H1 (cell line): ENCODE measurements around the gene POLR2M. TPM values are rescaled to one million over a fixed set of nuclear protein-coding genes. Genes with fewer than 3 reads are reported as not detected.

ENCODE experiments used
- CTCF ChIA-PET: fragments of 300-600 bp; sonication (Branson Sonifier 250); formaldehyde crosslinking; loops from one replicate; lab custom pipeline; 2021; ENCODE audit not compliant: partially characterized antibody; lab: Charles Lee
- POLR2A ChIA-PET: fragments of 300-600 bp; sonication (Branson Sonifier 250); formaldehyde crosslinking; loops from one replicate; lab custom pipeline; 2021; ENCODE audit warnings: inconsistent platforms; ENCODE audit not compliant: partially characterized antibody; lab: Charles Lee
- DNase-seq, 2 experiments: peaks; one replicate each; pipeline versions ENCODE4 v3.0.0 to v3.0.0-alpha.2; 2010 to 2022; ENCODE audit warnings: low spot score in 2 of 2, low read depth in 1 of 2, mixed read lengths in 1 of 2
- FAIRE-seq: peaks from 2 replicates; lab custom pipeline; 2011; peaks lifted over from hg19 to GRCh38; lab: Jason Lieb, UNC
- H2AFZ ChIP-seq: 2 replicates; pipeline ENCODE4 v1.8.1; 2012; ENCODE audit warnings: low read length, inconsistent platforms
- H2AK5ac ChIP-seq: 2 replicates; pipeline ENCODE4 v1.6.1; 2013; ENCODE audit warnings: low read depth, low read length
- H2BK120ac ChIP-seq: replicated peaks from 2 replicates; pipeline ENCODE3; 2013; ENCODE audit warnings: low read depth, low read length, inconsistent platforms
- H2BK12ac ChIP-seq: 2 replicates; pipeline ENCODE4 v1.6.1; 2013; ENCODE audit warnings: low read depth, low read length
- H2BK15ac ChIP-seq: 2 replicates; pipeline ENCODE4 v1.6.1; 2013; ENCODE audit warnings: low read length
- H2BK20ac ChIP-seq: 2 replicates; pipeline ENCODE4 v1.6.1; 2013; ENCODE audit warnings: low read length
- H2BK5ac ChIP-seq: 2 replicates; pipeline ENCODE4 v1.6.1; 2013; ENCODE audit warnings: low read depth, low read length
- H3K14ac ChIP-seq: 2 replicates; pipeline ENCODE4 v1.6.1; 2013; ENCODE audit warnings: inconsistent platforms; ENCODE audit not compliant: insufficient read length
- H3K18ac ChIP-seq: 2 replicates; pipeline ENCODE4 v1.6.1; 2013; ENCODE audit warnings: low read length; ENCODE audit errors: extremely low read depth
- H3K23ac ChIP-seq: 2 replicates; pipeline ENCODE4 v1.6.1; 2013; ENCODE audit warnings: inconsistent platforms; ENCODE audit not compliant: insufficient read length
- H3K23me2 ChIP-seq: 2 replicates; pipeline ENCODE4 v1.6.1; 2013; ENCODE audit warnings: low read depth, low read length
- H3K27ac ChIP-seq: 2 replicates; pipeline ENCODE4 v1.6.1; 2011; ENCODE audit warnings: low read depth, low read length, inconsistent platforms
- H3K27me3 ChIP-seq, 4 experiments: replicated peaks in 1 of 4; 1 replicate in 1 of 4; 2 replicates in 3 of 4; pipeline versions ENCODE4 v1.6.1 to v1.8.1; 2011 to 2013; ENCODE audit warnings: low read length in 3 of 4, mild to moderate bottlenecking in 3 of 4, inconsistent platforms in 2 of 4, mixed read lengths in 2 of 4, moderate library complexity in 1 of 4; ENCODE audit not compliant: control insufficient read depth in 3 of 4, insufficient read depth in 3 of 4; ENCODE audit errors: extremely low read depth in 1 of 4
- H3K36me3 ChIP-seq, 4 experiments: 2 replicates each; pipeline versions ENCODE4 v1.6.1 to v1.8.1; 2011 to 2013; ENCODE audit warnings: mild to moderate bottlenecking in 4 of 4, low read length in 3 of 4, moderate library complexity in 2 of 4, control low read depth in 1 of 4, inconsistent platforms in 1 of 4; ENCODE audit not compliant: insufficient read depth in 4 of 4, control insufficient read depth in 2 of 4
- H3K4ac ChIP-seq: replicated peaks from 2 replicates; pipeline ENCODE3; 2013; ENCODE audit warnings: low read length, low read depth, mixed read lengths, inconsistent platforms; ENCODE audit not compliant: insufficient read length
- H3K4me1 ChIP-seq, 4 experiments: replicated peaks in 1 of 4; 1 replicate in 1 of 4; 2 replicates in 3 of 4; pipeline versions ENCODE4 v1.6.1 to v1.8.1; 2011 to 2013; ENCODE audit warnings: low read length in 3 of 4, inconsistent platforms in 2 of 4, mixed read lengths in 1 of 4; ENCODE audit not compliant: insufficient read depth in 4 of 4, control insufficient read depth in 3 of 4
- H3K4me2 ChIP-seq, 2 experiments: 2 replicates each; pipeline versions ENCODE4 v1.6.1 to v1.8.1; 2011 to 2013; ENCODE audit warnings: low read depth in 2 of 2, low read length in 2 of 2, control low read depth in 1 of 2, inconsistent platforms in 1 of 2, mild to moderate bottlenecking in 1 of 2; ENCODE audit not compliant: insufficient read depth in 1 of 2
- H3K4me3 ChIP-seq, 4 experiments: fragments of 200-600, 300-600 bp in 1 of 4; sonication (generic), shearing (Covaris generic), sonication (Bioruptor Twin) in 1 of 4; 2 replicates each; pipeline versions ENCODE4 v1.5.1 to v1.8.1; 2011 to 2016; ENCODE audit warnings: low read length in 4 of 4, low read depth in 3 of 4, control low read depth in 2 of 4, inconsistent platforms in 2 of 4, mild to moderate bottlenecking in 2 of 4, mixed read lengths in 1 of 4, moderate library complexity in 1 of 4; ENCODE audit not compliant: insufficient read depth in 2 of 4; ENCODE audit errors: extremely low read depth in 1 of 4
- H3K56ac ChIP-seq: replicated peaks from 2 replicates; pipeline ENCODE3; 2013; ENCODE audit warnings: low read depth, mild to moderate bottlenecking, mixed read lengths, low read length, inconsistent platforms; ENCODE audit not compliant: insufficient read length
- H3K79me1 ChIP-seq: 2 replicates; pipeline ENCODE4 v1.6.1; 2013; ENCODE audit warnings: low read depth, low read length, control low read depth
- H3K79me2 ChIP-seq, 2 experiments: 2 replicates each; pipeline versions ENCODE4 v1.6.1 to v1.8.1; 2012 to 2013; ENCODE audit warnings: low read length in 2 of 2, mild to moderate bottlenecking in 2 of 2, inconsistent platforms in 1 of 2; ENCODE audit not compliant: insufficient read depth in 2 of 2, control insufficient read depth in 1 of 2
- H3K9ac ChIP-seq, 4 experiments: replicated peaks in 1 of 4; 1 replicate in 1 of 4; 2 replicates in 3 of 4; pipeline versions ENCODE4 v1.6.1 to v1.8.1; 2011 to 2013; ENCODE audit warnings: low read depth in 3 of 4, low read length in 3 of 4, control low read depth in 2 of 4, mild to moderate bottlenecking in 2 of 4, moderate library complexity in 2 of 4, inconsistent platforms in 1 of 4; ENCODE audit errors: extremely low read depth in 1 of 4
- H3K9me3 ChIP-seq, 2 experiments: 2 replicates each; pipeline versions ENCODE4 v1.6.1 to v1.8.1; 2012 to 2013; ENCODE audit warnings: mild to moderate bottlenecking in 2 of 2, moderate library complexity in 2 of 2, control low read depth in 1 of 2, inconsistent platforms in 1 of 2, low read depth in 1 of 2, low read length in 1 of 2, mixed read lengths in 1 of 2; ENCODE audit not compliant: insufficient read depth in 2 of 2
- H4K20me1 ChIP-seq, 2 experiments: replicated peaks in 1 of 2; 2 replicates each; pipeline versions ENCODE3 to v1.8.1; 2011 to 2013; ENCODE audit warnings: inconsistent platforms in 2 of 2, low read length in 2 of 2, mild to moderate bottlenecking in 1 of 2; ENCODE audit not compliant: insufficient read depth in 2 of 2, control insufficient read depth in 1 of 2
- H4K5ac ChIP-seq: 2 replicates; pipeline ENCODE4 v1.6.1; 2013; ENCODE audit warnings: low read length, low read depth, mixed read lengths, inconsistent platforms; ENCODE audit not compliant: insufficient read length
- H4K8ac ChIP-seq: 2 replicates; pipeline ENCODE4 v1.8.0; 2013; ENCODE audit warnings: mild to moderate bottlenecking, moderate library complexity, low read length, inconsistent platforms; ENCODE audit not compliant: insufficient read depth; ENCODE audit errors: extremely low read depth
- H4K91ac ChIP-seq: replicated peaks from 2 replicates; pipeline ENCODE3; 2013; ENCODE audit warnings: low read length, mixed read lengths, inconsistent platforms; ENCODE audit not compliant: insufficient read length
- ASH2L ChIP-seq: fragments of 200-600, 300-600 bp; sonication (generic); IDR thresholded peaks from one replicate; pipeline ENCODE4 v1.7.1; 2017; ENCODE audit warnings: low read length
- KDM4A ChIP-seq: IDR thresholded peaks from one replicate; pipeline ENCODE4 v1.7.1; 2012; ENCODE audit warnings: low read depth, mild to moderate bottlenecking, moderate library complexity, low read length, inconsistent platforms; ENCODE audit not compliant: severe bottlenecking
- RAD21 ChIP-seq, 2 experiments: IDR thresholded peaks in 1 of 2; conservative IDR thresholded peaks in 1 of 2; 2 replicates each; pipeline ENCODE4 v1.6.1; 2011; ENCODE audit warnings: low read depth in 2 of 2, low read length in 2 of 2, improper control_type of control experiment in 1 of 2, inconsistent platforms in 1 of 2, mild to moderate bottlenecking in 1 of 2, moderate library complexity in 1 of 2
- RFX5 ChIP-seq: IDR thresholded peaks from 2 replicates; pipeline ENCODE4 v1.6.1; 2011; ENCODE audit warnings: low read depth, low read length, improper control_type of control experiment, borderline replicate concordance
- WGBS, 2 experiments: shearing (Covaris generic) in 1 of 2; methylation state at CpG; one replicate each; pipeline versions ENCODE4 v1.1.6 to v1.1.7; 2013 to 2015; ENCODE audit warnings: low lambda C conversion rate in 2 of 2, mixed read lengths in 2 of 2, inconsistent platforms in 1 of 2, low coverage in 1 of 2, missing lambda C conversion rate in 1 of 2; ENCODE audit not compliant: insufficient replicate concordance in 2 of 2, insufficient coverage in 1 of 2, insufficient read length in 1 of 2; ENCODE audit errors: extremely low coverage in 1 of 2, missing lambda C conversion rate in 1 of 2; 5-methylcytosine and 5-hydroxymethylcytosine counted together
- polyA plus RNA-seq, 7 experiments: library from polyadenylated mRNA; depleted of rRNA in 3 of 7; stranded (reverse) in 5 of 7; unstranded in 2 of 7; fragments of >200 nt in 5 of 7; fragments of 200-250 nt in 2 of 7; gene quantifications; 1 replicate in 5 of 7; 2 replicates in 1 of 7; 4 replicates in 1 of 7; pipeline versions ENCODE4 v1.2.1 to v1.2.3, GENCODE V29; 2011 to 2013; ENCODE audit warnings: missing spikeins in 2 of 7, mixed read lengths in 2 of 7
- total RNA-seq: library from RNA; stranded (reverse); fragmentation: NEBNext Ultra II Directional; extraction: Animal tissue kit (Norgen Biotek cat#: 25700); gene quantifications from 2 replicates; pipeline ENCODE4 v1.2.1, GENCODE V29; 2021

Gene POLR2M
- total and polyA plus RNA-seq, 2 of the 8 experiments (the other 6 are each of a cell fraction or from before 2014, with no cell fraction given) = 32.7 to 55.1 TPM

- no peak overlapping the region for H4K8ac ChIP-seq
- no peak overlapping the region for H2BK20ac ChIP-seq
- H2BK12ac ChIP-seq = no peak overlapping the region
- no peaks in the 10 kb centered on the region for H4K20me1 ChIP-seq
- no peak overlapping the region for H3K4ac ChIP-seq
- H3K4me2 ChIP-seq = no peak overlapping the region
- H4K91ac ChIP-seq = no peak overlapping the region
- H3K23me2 ChIP-seq = no peaks in the 10 kb centered on the region; the same call in 1 of the 2 replicates
- H3K14ac ChIP-seq = no peak overlapping the region
- no peaks in the 10 kb centered on the region for H3K36me3 ChIP-seq
- DNase-seq = no peak
- ChIA-PET POLR2A (interaction anchor here (1.0 to 1.4 kb wide), 2 partner anchors 45 to 111 kb away, joined by 3 read pairs; partner anchors contain the start of gene POLR2M), CTCF (interaction anchor here (0.6 to 27.9 kb wide), 51 partner anchors 8 to 1476 kb away, joined by 3 to 530 read pairs (median 4); partner anchors contain the start of gene ALDH1A2)
- peak overlapping the region; percentile 21; the same call in 1 of the 2 replicates for H2AFZ ChIP-seq
- no peak overlapping the region for H2BK120ac ChIP-seq
- no peak overlapping the region for H4K5ac ChIP-seq
- no peaks in the 10 kb centered on the region for H3K79me1 ChIP-seq
- H3K27me3 ChIP-seq = no peaks in the 10 kb centered on the region
- H2BK5ac ChIP-seq = no peak overlapping the region
- no peak overlapping the region for H3K18ac ChIP-seq
- 50% methylated on average over 3 of the region's 3 CpGs; no CpG with 5 or more reads in 1 of the 2 experiments for WGBS, 2 experiments
- H3K4me3 ChIP-seq = no peak overlapping the region
- no peak overlapping the region for H3K9ac ChIP-seq
- H3K23ac ChIP-seq = no peak overlapping the region
- H3K27ac ChIP-seq = no peak overlapping the region
- no peaks in the 10 kb centered on the region for H3K9me3 ChIP-seq
- no peak overlapping the region for H3K56ac ChIP-seq
- no peaks in the 10 kb centered on the region for H3K79me2 ChIP-seq
- H2AK5ac ChIP-seq = no peak overlapping the region
- peak; percentile 97 for FAIRE-seq
- peaks cover 9 to 12% (median 10%) of the 10 kb centered on the region in 4 experiments for H3K4me1 ChIP-seq
- H2BK15ac ChIP-seq = no peak overlapping the region
- TF ChIP-seq RFX5 = no peak
- TF ChIP-seq RAD21 (IDR thresholded peaks at IDR 0.05 in 1 of 2, conservative IDR thresholded peaks at IDR 0.05 in 1 of 2; ENCODE audit: low read depth in 2 of 2, low read length in 2 of 2) = peak; percentile 76 to 82
- no peak for TF ChIP-seq ASH2L
- TF ChIP-seq KDM4A = no peak
These were observed 44.8 kb downstream of the POLR2M start for GRCh38 chr15:57751177-57751800.
